ENCODE data around the gene MAPK12.

GRCh38 chr22:50283821-50284220 lies 22.3 kb upstream of the MAPK12 start:
- TF ChIP-seq POLR2A (IDR thresholded peaks at IDR 0.05) (no peak), POLR2AphosphoS5 (IDR thresholded peaks at IDR 0.05) (no peak)
- TF ChIP-seq, protein P1, sequence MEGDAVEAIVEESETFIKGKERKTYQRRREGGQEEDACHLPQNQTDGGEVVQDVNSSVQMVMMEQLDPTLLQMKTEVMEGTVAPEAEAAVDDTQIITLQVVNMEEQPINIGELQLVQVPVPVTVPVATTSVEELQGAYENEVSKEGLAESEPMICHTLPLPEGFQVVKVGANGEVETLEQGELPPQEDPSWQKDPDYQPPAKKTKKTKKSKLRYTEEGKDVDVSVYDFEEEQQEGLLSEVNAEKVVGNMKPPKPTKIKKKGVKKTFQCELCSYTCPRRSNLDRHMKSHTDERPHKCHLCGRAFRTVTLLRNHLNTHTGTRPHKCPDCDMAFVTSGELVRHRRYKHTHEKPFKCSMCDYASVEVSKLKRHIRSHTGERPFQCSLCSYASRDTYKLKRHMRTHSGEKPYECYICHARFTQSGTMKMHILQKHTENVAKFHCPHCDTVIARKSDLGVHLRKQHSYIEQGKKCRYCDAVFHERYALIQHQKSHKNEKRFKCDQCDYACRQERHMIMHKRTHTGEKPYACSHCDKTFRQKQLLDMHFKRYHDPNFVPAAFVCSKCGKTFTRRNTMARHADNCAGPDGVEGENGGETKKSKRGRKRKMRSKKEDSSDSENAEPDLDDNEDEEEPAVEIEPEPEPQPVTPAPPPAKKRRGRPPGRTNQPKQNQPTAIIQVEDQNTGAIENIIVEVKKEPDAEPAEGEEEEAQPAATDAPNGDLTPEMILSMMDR (IDR thresholded peaks at IDR 0.05), result no peak
